ENCODE measurements around the gene FBN2. TPM values are rescaled to one million over a fixed set of nuclear protein-coding genes. Genes with fewer than 3 reads are reported as not detected.
"Not testable (repeated sequence)": the region's sequence is repeated elsewhere in the genome, so short reads cannot be mapped to it uniquely, and the experiment has no call there.

Gene FBN2
- total and polyA plus RNA-seq, 5 donors: 0.51 to 1.7 (median 1.3) TPM

DNA sequence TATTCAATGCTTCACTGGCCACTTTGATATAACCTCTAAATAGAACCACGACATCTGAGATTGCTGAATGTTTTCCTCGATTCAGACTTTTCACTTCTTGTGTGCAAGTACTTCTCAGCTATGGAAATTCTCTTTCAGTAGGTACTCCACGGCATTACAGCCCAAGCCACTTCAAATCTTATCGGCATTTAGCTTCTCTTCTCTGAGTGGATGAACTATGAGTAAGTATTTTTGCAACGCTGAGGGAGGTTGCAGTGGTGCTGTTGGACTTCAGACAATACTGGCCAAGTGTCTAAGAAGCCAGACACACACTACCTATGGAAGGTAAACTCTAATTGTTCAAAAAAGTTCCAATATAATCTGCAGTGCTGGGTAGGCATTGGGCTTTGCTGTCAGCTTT lies 60.1 kb downstream of the FBN2 start:
- peak in 1 of 2 donors; percentile 42 for ATAC-seq
- Histone ChIP-seq H3K27ac (ENCODE audit: low read length) (no peak overlapping the region), H3K4me1 (ENCODE audit: control insufficient read depth, insufficient read depth, low read length) (no peaks in the 10 kb centered on the region), H3K27me3 (ENCODE audit: control insufficient read depth, insufficient read depth) (no peaks in the 10 kb centered on the region), H3K4me3 (ENCODE audit: low read length) (no peak overlapping the region), H3K9me3 (ENCODE audit: control insufficient read depth, low read length) (no peaks in the 10 kb centered on the region)
- 70% methylated on average over 5 of the region's 5 CpGs for WGBS
- DNase-seq: no peak
- intact Hi-C loops (cut with DNase I): no loop called here

DNA sequence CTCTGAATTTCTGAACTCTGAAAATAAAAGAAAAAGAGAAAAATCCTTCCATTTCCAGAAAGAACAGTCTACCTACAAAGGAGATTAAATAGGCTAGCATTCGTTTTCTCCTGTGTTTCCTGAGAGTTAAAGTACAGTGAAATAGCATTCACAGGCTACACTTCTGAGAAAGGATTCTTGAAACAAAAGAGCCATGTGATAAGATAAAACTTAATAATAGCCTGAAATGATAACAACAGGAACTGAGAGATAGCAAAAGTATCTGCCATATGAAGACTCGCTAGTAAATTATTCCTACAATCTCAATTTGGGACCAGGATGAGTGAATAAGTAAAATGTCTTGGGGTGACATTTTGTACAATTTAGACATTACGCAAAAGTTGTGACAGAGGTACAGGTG lies 62.4 kb downstream of the FBN2 start:
- no peak overlapping the region for H3K27ac ChIP-seq (ENCODE audit: low read length)
- intact Hi-C loops (cut with DNase I): no loop called here

GRCh38 chr5:128472919-128473318 lies 65.1 kb downstream of the FBN2 start:
- intact Hi-C loops (cut with DNase I): no loop called here
- Histone ChIP-seq H3K27ac (ENCODE audit: low read length) (no peak overlapping the region), H3K4me1 (ENCODE audit: control insufficient read depth, insufficient read depth, low read length) (no peaks in the 10 kb centered on the region), H3K9me3 (ENCODE audit: control insufficient read depth, low read length) (no peaks in the 10 kb centered on the region), H3K4me3 (ENCODE audit: low read length) (no peak overlapping the region), H3K27me3 (ENCODE audit: control insufficient read depth, insufficient read depth) (no peaks in the 10 kb centered on the region)
- WGBS: 73% methylated on average over 4 of the region's 4 CpGs
- ATAC-seq (no peak), DNase-seq (no peak)

More for the DNA sequence above, 62.4 kb downstream of the FBN2 start:
- H3K9me3 ChIP-seq (ENCODE audit: control insufficient read depth, low read length): no peaks in the 10 kb centered on the region
- no peaks in the 10 kb centered on the region for H3K27me3 ChIP-seq (ENCODE audit: control insufficient read depth, insufficient read depth)
- WGBS: 47% methylated on average over 3 of the region's 3 CpGs
- no peaks in the 10 kb centered on the region for H3K4me1 ChIP-seq (ENCODE audit: control insufficient read depth, insufficient read depth, low read length)
- ATAC-seq: no peak
- DNase-seq: no peak
- no peak overlapping the region for H3K4me3 ChIP-seq (ENCODE audit: low read length)

GRCh38 chr5:128472036-128472435 lies 66.0 kb downstream of the FBN2 start:
- intact Hi-C loops (cut with DNase I): no loop called here
- Histone ChIP-seq H3K4me3 (ENCODE audit: low read length) (no peak overlapping the region), H3K9me3 (ENCODE audit: control insufficient read depth, low read length) (no peaks in the 10 kb centered on the region), H3K4me1 (ENCODE audit: control insufficient read depth, insufficient read depth, low read length) (no peaks in the 10 kb centered on the region), H3K27ac (ENCODE audit: low read length) (no peak overlapping the region), H3K27me3 (ENCODE audit: control insufficient read depth, insufficient read depth) (no peaks in the 10 kb centered on the region)
- 85% methylated on average over 2 of the region's 2 CpGs for WGBS
- DNase-seq (no peak), ATAC-seq (no peak)

DNA sequence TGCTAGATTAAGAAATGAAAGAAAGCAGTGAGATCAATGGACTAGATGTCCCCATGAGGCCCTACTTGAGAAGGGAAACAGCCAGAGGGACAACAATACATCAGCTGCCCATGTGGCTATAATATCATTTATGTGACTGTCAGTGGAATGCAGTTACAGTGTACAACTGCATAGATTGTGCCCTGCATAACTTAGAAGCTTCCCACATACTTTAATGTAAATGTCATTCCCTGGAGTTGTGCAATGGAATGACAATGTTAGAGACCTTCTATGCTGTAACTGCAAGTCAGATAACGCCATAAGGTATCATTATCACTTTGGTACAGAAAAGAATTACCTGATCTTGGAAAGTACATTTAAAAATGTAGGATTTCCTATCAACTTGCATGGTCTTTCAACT lies 67.4 kb downstream of the FBN2 start:
- no peak for DNase-seq
- ATAC-seq: no peak
- intact Hi-C loops (cut with DNase I): no loop called here
- no peaks in the 10 kb centered on the region for H3K27me3 ChIP-seq (ENCODE audit: control insufficient read depth, insufficient read depth)
- WGBS: 83% methylated on average over 1 of the region's 1 CpG
- no peaks in the 10 kb centered on the region for H3K9me3 ChIP-seq (ENCODE audit: control insufficient read depth, low read length)
- H3K27ac ChIP-seq (ENCODE audit: low read length): no peak overlapping the region
- no peaks in the 10 kb centered on the region for H3K4me1 ChIP-seq (ENCODE audit: control insufficient read depth, insufficient read depth, low read length)
- no peak overlapping the region for H3K4me3 ChIP-seq (ENCODE audit: low read length)

- DNase-seq: no peak
- no peaks in the 10 kb centered on the region for H3K4me1 ChIP-seq (ENCODE audit: control insufficient read depth, insufficient read depth, low read length)
- WGBS: 38% methylated on average over 2 of the region's 2 CpGs
- no peaks in the 10 kb centered on the region for H3K9me3 ChIP-seq (ENCODE audit: control insufficient read depth, low read length)
- ATAC-seq: no peak
- no peaks in the 10 kb centered on the region for H3K27me3 ChIP-seq (ENCODE audit: control insufficient read depth, insufficient read depth)
- H3K4me3 ChIP-seq (ENCODE audit: low read length): no peak overlapping the region
- intact Hi-C loops (cut with DNase I): no loop called here
- H3K27ac ChIP-seq (ENCODE audit: low read length): no peak overlapping the region
Observed at GRCh38 chr5:128469912-128470311, 68.1 kb downstream of the FBN2 start.

- H3K4me3 ChIP-seq (ENCODE audit: low read length): no peak overlapping the region
- H3K4me1 ChIP-seq (ENCODE audit: control insufficient read depth, insufficient read depth, low read length): no peaks in the 10 kb centered on the region
- no peak for DNase-seq
- no peak overlapping the region for H3K27ac ChIP-seq (ENCODE audit: low read length)
- intact Hi-C loops (cut with DNase I): no loop called here
- 49% methylated on average over 1 of the region's 1 CpG for WGBS
- ATAC-seq: no peak
- no peaks in the 10 kb centered on the region for H3K9me3 ChIP-seq (ENCODE audit: control insufficient read depth, low read length)
- H3K27me3 ChIP-seq (ENCODE audit: control insufficient read depth, insufficient read depth): no peaks in the 10 kb centered on the region
Observed at GRCh38 chr5:128466980-128467379, 71.1 kb downstream of the FBN2 start.

DNA sequence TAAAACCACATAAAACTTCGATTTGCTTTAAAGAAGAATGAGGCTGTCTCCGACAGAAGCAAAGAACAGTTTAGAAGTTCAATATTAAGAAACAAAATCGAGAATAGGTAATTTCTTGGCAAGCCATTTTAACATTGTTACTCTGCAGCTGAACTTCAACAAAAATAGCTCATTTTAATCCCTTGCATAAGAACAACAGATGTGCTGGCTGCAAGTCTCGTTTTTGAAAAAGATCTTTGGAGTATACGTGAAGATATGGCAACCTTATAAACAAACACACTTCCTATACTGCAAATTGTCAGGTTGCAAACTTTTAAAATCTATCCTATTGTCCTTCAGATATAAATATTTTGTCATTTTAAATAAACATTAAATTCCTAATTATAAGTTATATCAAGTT lies 71.5 kb downstream of the FBN2 start:
- H3K27me3 ChIP-seq (ENCODE audit: control insufficient read depth, insufficient read depth): no peaks in the 10 kb centered on the region
- DNase-seq (no peak), ATAC-seq (no peak)
- WGBS: 53% methylated on average over 5 of the region's 5 CpGs
- H3K4me3 ChIP-seq (ENCODE audit: low read length): no peak overlapping the region
- no peaks in the 10 kb centered on the region for H3K9me3 ChIP-seq (ENCODE audit: control insufficient read depth, low read length)
- intact Hi-C loops (cut with DNase I): no loop called here
- H3K27ac ChIP-seq (ENCODE audit: low read length): no peak overlapping the region
- H3K4me1 ChIP-seq (ENCODE audit: control insufficient read depth, insufficient read depth, low read length): no peaks in the 10 kb centered on the region

- no peaks in the 10 kb centered on the region for H3K27me3 ChIP-seq (ENCODE audit: control insufficient read depth, insufficient read depth)
- intact Hi-C loops (cut with DNase I): no loop called here
- no peak for ATAC-seq
- peak in 1 of 3 donors; percentile 38 for DNase-seq
- H3K4me3 ChIP-seq (ENCODE audit: low read length): no peak overlapping the region
- 87% methylated on average over 9 of the region's 9 CpGs for WGBS
- no peak overlapping the region for H3K27ac ChIP-seq (ENCODE audit: low read length)
- no peaks in the 10 kb centered on the region for H3K9me3 ChIP-seq (ENCODE audit: control insufficient read depth, low read length)
- H3K4me1 ChIP-seq (ENCODE audit: control insufficient read depth, insufficient read depth, low read length): no peaks in the 10 kb centered on the region
Observed at GRCh38 chr5:128464596-128464995, 73.4 kb downstream of the FBN2 start.

GRCh38 chr5:128462330-128462729 lies 75.7 kb downstream of the FBN2 start:
- no peak for DNase-seq
- Histone ChIP-seq H3K4me1 (ENCODE audit: control insufficient read depth, insufficient read depth, low read length) (no peaks in the 10 kb centered on the region), H3K4me3 (ENCODE audit: low read length) (no peak overlapping the region), H3K27me3 (ENCODE audit: control insufficient read depth, insufficient read depth) (no peaks in the 10 kb centered on the region), H3K27ac (ENCODE audit: low read length) (no peak overlapping the region), H3K9me3 (ENCODE audit: control insufficient read depth, low read length) (no peaks in the 10 kb centered on the region)
- 15% methylated on average over 2 of the region's 2 CpGs for WGBS
- ATAC-seq: no peak
- intact Hi-C loops (cut with DNase I): no loop called here

- DNase-seq; H3K27me3 ChIP-seq (ENCODE audit: control insufficient read depth, insufficient read depth); intact Hi-C loops (cut with DNase I); H3K4me1 ChIP-seq (ENCODE audit: control insufficient read depth, insufficient read depth, low read length); H3K9me3 ChIP-seq (ENCODE audit: control insufficient read depth, low read length); H3K27ac ChIP-seq (ENCODE audit: low read length); ATAC-seq; H3K4me3 ChIP-seq (ENCODE audit: low read length): not testable (repeated sequence)
- WGBS: 54% methylated on average over 3 of the region's 3 CpGs
Observed at GRCh38 chr5:128457147-128457915, 80.7 kb downstream of the FBN2 start.
